ENCODE data around the gene PLOD2. TPM values are rescaled to one million over a fixed set of nuclear protein-coding genes. Genes with fewer than 3 reads are reported as not detected.

Gene PLOD2
- total and polyA plus RNA-seq, 2 donors (not counting 1 experiment from before 2014, with no cell fraction given) = not detected

GRCh38 chr3:146181216-146181615, 20.2 kb upstream of the PLOD2 start:
- H3K27me3 ChIP-seq (replicated peaks in 1 of 4; ENCODE audit: control extremely low read depth in 1 of 4, control insufficient read depth in 3 of 4, insufficient read depth in 4 of 4, low read length in 3 of 4) = no peaks in the 10 kb centered on the region
- intact Hi-C loops (cut with micrococcal nuclease) = no loop called here
- Mint-ChIP-seq H3K27ac (no peak overlapping the region), H3K4me3 (no peak overlapping the region), H3K9me3 (ENCODE audit: insufficient read depth) (no peaks in the 10 kb centered on the region), H3K4me1 (no peaks in the 10 kb centered on the region), H3K27me3 (peaks cover 4% of the 10 kb centered on the region)
- H3K4me1 ChIP-seq (ENCODE audit: control insufficient read depth in 2 of 2, insufficient read depth in 2 of 2, low read length in 2 of 2) = no peaks in the 10 kb centered on the region
- 97% methylated on average over 5 of the region's 5 CpGs for WGBS (ENCODE audit: insufficient coverage)
- H3K9me3 ChIP-seq (ENCODE audit: control extremely low read depth in 1 of 3, control insufficient read depth in 2 of 3, insufficient read depth in 1 of 3, low read length in 2 of 3) = no peaks in the 10 kb centered on the region
- no peak overlapping the region for H3K4me2 ChIP-seq (replicated peaks; ENCODE audit: low read depth, low read length, poor library complexity, severe bottlenecking)
- ChIA-PET POLR2A (no interaction called here), CTCF (no interaction called here)
- ATAC-seq (ENCODE audit: low read depth) = no peak
- H3K9ac ChIP-seq (ENCODE audit: low read length) = no peak overlapping the region
- H3K27ac ChIP-seq (ENCODE audit: low read length in 2 of 2) = no peak overlapping the region
- no peak for DNase-seq
- H3K79me2 ChIP-seq (ENCODE audit: control insufficient read depth, insufficient read depth, low read length) = no peaks in the 10 kb centered on the region
- no peak overlapping the region for H2AFZ ChIP-seq (ENCODE audit: insufficient read depth, low read depth, low read length, poor library complexity, severe bottlenecking)
- no peaks in the 10 kb centered on the region for H4K20me1 ChIP-seq (ENCODE audit: control insufficient read depth, insufficient read depth, low read length, poor library complexity, severe bottlenecking)
- H3K4me3 ChIP-seq (ENCODE audit: control extremely low read depth in 1 of 5, extremely low read depth in 1 of 5, insufficient read depth in 1 of 5, low read depth in 2 of 5, low read length in 4 of 5) = no peak overlapping the region
- no peaks in the 10 kb centered on the region for H3K36me3 ChIP-seq (replicated peaks in 1 of 2; ENCODE audit: control extremely low read depth in 1 of 2, control insufficient read depth in 1 of 2, extremely low read depth in 1 of 2, insufficient read depth in 2 of 2, low read length in 1 of 2)
- TF ChIP-seq CTCF (IDR thresholded peaks at IDR 0.05) (no peak), EZH2 (IDR thresholded peaks at IDR 0.05; ENCODE audit: borderline replicate concordance, insufficient read depth, low read depth, low read length, poor library complexity, severe bottlenecking) (no peak)

DNA sequence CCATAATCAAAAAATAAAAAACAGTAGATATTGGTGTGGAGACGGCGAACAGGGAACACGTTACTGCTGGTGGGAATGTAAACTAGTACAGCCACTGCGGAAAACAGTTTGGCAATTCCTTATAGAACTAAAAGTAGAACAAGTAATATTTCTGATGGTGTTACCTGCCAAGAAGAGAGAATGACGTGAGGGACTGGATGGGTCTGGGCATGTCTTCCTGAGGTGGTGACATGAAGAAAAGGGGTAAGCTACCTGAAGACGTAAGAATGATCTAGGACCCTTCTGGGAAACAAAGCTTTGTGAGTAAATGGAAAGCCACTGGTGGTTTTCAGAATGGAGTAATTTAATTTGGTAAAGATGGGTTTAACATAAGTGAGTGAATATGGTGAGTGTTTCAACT, 19.4 kb upstream of the PLOD2 start:
- no peaks in the 10 kb centered on the region for H3K27me3 ChIP-seq (replicated peaks in 1 of 4; ENCODE audit: control extremely low read depth in 1 of 4, control insufficient read depth in 3 of 4, insufficient read depth in 4 of 4, low read length in 3 of 4)
- no peaks in the 10 kb centered on the region for H4K20me1 ChIP-seq (ENCODE audit: control insufficient read depth, insufficient read depth, low read length, poor library complexity, severe bottlenecking)
- 86% methylated on average over 6 of the region's 6 CpGs for WGBS (ENCODE audit: insufficient coverage)
- no peak overlapping the region for H2AFZ ChIP-seq (ENCODE audit: insufficient read depth, low read depth, low read length, poor library complexity, severe bottlenecking)
- H3K9me3 ChIP-seq (ENCODE audit: control extremely low read depth in 1 of 3, control insufficient read depth in 2 of 3, insufficient read depth in 1 of 3, low read length in 2 of 3) = no peaks in the 10 kb centered on the region
- H3K27ac ChIP-seq (ENCODE audit: low read length in 2 of 2) = no peak overlapping the region
- H3K36me3 ChIP-seq (replicated peaks in 1 of 2; ENCODE audit: control extremely low read depth in 1 of 2, control insufficient read depth in 1 of 2, extremely low read depth in 1 of 2, insufficient read depth in 2 of 2, low read length in 1 of 2) = no peaks in the 10 kb centered on the region
- Mint-ChIP-seq H3K4me3 (no peak overlapping the region), H3K4me1 (no peaks in the 10 kb centered on the region), H3K27ac (no peak overlapping the region), H3K9me3 (ENCODE audit: insufficient read depth) (no peaks in the 10 kb centered on the region), H3K27me3 (peaks cover 4% of the 10 kb centered on the region)
- ChIA-PET POLR2A (no interaction called here), CTCF (interaction anchor here (1.4 kb wide), 1 partner anchor 9 kb away, joined by 3 read pairs; no protein-coding TSS in a partner anchor)
- DNase-seq (no peak), ATAC-seq (ENCODE audit: low read depth) (no peak)
- no peaks in the 10 kb centered on the region for H3K79me2 ChIP-seq (ENCODE audit: control insufficient read depth, insufficient read depth, low read length)
- TF ChIP-seq CTCF (IDR thresholded peaks at IDR 0.05) (no peak), EZH2 (IDR thresholded peaks at IDR 0.05; ENCODE audit: borderline replicate concordance, insufficient read depth, low read depth, low read length, poor library complexity, severe bottlenecking) (no peak)
- no peaks in the 10 kb centered on the region for H3K4me1 ChIP-seq (ENCODE audit: control insufficient read depth in 2 of 2, insufficient read depth in 2 of 2, low read length in 2 of 2)
- H3K4me2 ChIP-seq (replicated peaks; ENCODE audit: low read depth, low read length, poor library complexity, severe bottlenecking) = no peak overlapping the region
- H3K4me3 ChIP-seq (ENCODE audit: control extremely low read depth in 1 of 5, extremely low read depth in 1 of 5, insufficient read depth in 1 of 5, low read depth in 2 of 5, low read length in 4 of 5) = no peak overlapping the region
- intact Hi-C loops (cut with micrococcal nuclease) = no loop called here
- H3K9ac ChIP-seq (ENCODE audit: low read length) = no peak overlapping the region
